Keratinocyte (primary cell): ENCODE measurements around the gene CAVIN1. TPM values are rescaled to one million over a fixed set of nuclear protein-coding genes. Genes with fewer than 3 reads are reported as not detected.

Experiments
- DNase-seq: peaks from one replicate; pipeline ENCODE4 v3.0.0-alpha.2; 2011; ENCODE audit warnings: low read depth, missing footprints, low spot score
- FAIRE-seq: peaks from 2 replicates; lab custom pipeline; 2011; peaks lifted over from hg19 to GRCh38; lab: Jason Lieb, UNC
- H2AFZ ChIP-seq: 2 replicates; pipeline ENCODE4 v1.6.0; 2012; ENCODE audit warnings: low read length, control low read depth, inconsistent platforms; ENCODE audit not compliant: control insufficient read depth
- H3K27ac ChIP-seq: 2 replicates; pipeline ENCODE4 v1.5.1; 2011; ENCODE audit warnings: low read length; ENCODE audit not compliant: control insufficient read depth, insufficient read depth
- H3K27me3 ChIP-seq: 3 replicates; pipeline ENCODE4 v1.6.0; 2011; ENCODE audit warnings: low read length; ENCODE audit not compliant: control insufficient read depth, insufficient read depth; ENCODE audit errors: extremely low read depth
- H3K36me3 ChIP-seq, 2 experiments: 2 replicates in 1 of 2; 3 replicates in 1 of 2; pipeline ENCODE4 v1.5.1; 2011; ENCODE audit warnings: low read length in 2 of 2, mild to moderate bottlenecking in 1 of 2; ENCODE audit not compliant: control insufficient read depth in 2 of 2, insufficient read depth in 2 of 2; ENCODE audit errors: extremely low read depth in 1 of 2
- H3K4me1 ChIP-seq: 3 replicates; pipeline ENCODE4 v1.5.1; 2011; ENCODE audit warnings: low read length; ENCODE audit not compliant: control insufficient read depth, insufficient read depth; ENCODE audit errors: extremely low read depth
- H3K4me2 ChIP-seq: 3 replicates; pipeline ENCODE4 v1.6.0; 2011; ENCODE audit warnings: low read depth, low read length; ENCODE audit not compliant: control insufficient read depth, insufficient read depth; ENCODE audit errors: extremely low read depth
- H3K4me3 ChIP-seq, 3 experiments: fragments of 200-600 bp in 1 of 3; sonication (generic) in 1 of 3; 2 replicates in 2 of 3; 3 replicates in 1 of 3; pipeline ENCODE4 v1.5.1; 2011 to 2016; ENCODE audit warnings: low read length in 3 of 3, mild to moderate bottlenecking in 3 of 3, control low read depth in 2 of 3, inconsistent platforms in 1 of 3, low read depth in 1 of 3, mixed read lengths in 1 of 3, mixed run types in 1 of 3, moderate library complexity in 1 of 3; ENCODE audit not compliant: control insufficient read depth in 2 of 3, insufficient read depth in 2 of 3; ENCODE audit errors: extremely low read depth in 1 of 3
- H3K79me2 ChIP-seq: 2 replicates; pipeline ENCODE4 v1.6.0; 2012; ENCODE audit warnings: low read length; ENCODE audit not compliant: control insufficient read depth, insufficient read depth
- H3K9ac ChIP-seq: 3 replicates; pipeline ENCODE4 v1.6.0; 2011; ENCODE audit warnings: low read length; ENCODE audit not compliant: control insufficient read depth, insufficient read depth; ENCODE audit errors: extremely low read depth
- H3K9me1 ChIP-seq: 3 replicates; pipeline ENCODE4 v1.6.0; 2011; ENCODE audit warnings: low read length; ENCODE audit not compliant: control insufficient read depth, insufficient read depth; ENCODE audit errors: extremely low read depth
- H3K9me3 ChIP-seq: 2 replicates; pipeline ENCODE4 v1.5.1; 2012; ENCODE audit warnings: low read depth, low read length; ENCODE audit not compliant: control insufficient read depth
- H4K20me1 ChIP-seq: 3 replicates; pipeline ENCODE4 v1.6.0; 2011; ENCODE audit warnings: low read length; ENCODE audit not compliant: control insufficient read depth, insufficient read depth; ENCODE audit errors: extremely low read depth
- CTCF ChIP-seq, 3 experiments: IDR thresholded peaks in 1 of 3; conservative IDR thresholded peaks in 1 of 3; optimal IDR thresholded peaks in 1 of 3; 2 replicates in 2 of 3; 3 replicates in 1 of 3; pipeline versions ENCODE3 to v1.5.1; 2011; ENCODE audit warnings: low read length in 3 of 3, mild to moderate bottlenecking in 3 of 3, moderate library complexity in 2 of 3, control low read depth in 1 of 3, inconsistent platforms in 1 of 3; ENCODE audit not compliant: insufficient read depth in 2 of 3; ENCODE audit errors: extremely low read depth in 1 of 3
- EZH2 ChIP-seq: IDR thresholded peaks from one replicate; pipeline ENCODE4 v1.6.1; 2012; ENCODE audit warnings: inconsistent platforms, mild to moderate bottlenecking, low read length, moderate library complexity
- dilution Hi-C: fragments of 300-500 bp; cut with MboI; formaldehyde crosslinking; loops from one replicate; pipeline ENCODE4 v1.7.0; 2020; ENCODE audit warnings: low sequenced_read_pairs; ENCODE audit not compliant: extremely low pct_ligation_motif_present
- polyA plus RNA-seq, 5 experiments: library from polyadenylated mRNA; depleted of rRNA in 3 of 5; stranded (reverse) in 3 of 5; stranded (forward) in 1 of 5; unstranded in 1 of 5; fragments of >200 nt; gene quantifications; 1 replicate in 1 of 5; 2 replicates in 3 of 5; 3 replicates in 1 of 5; pipeline versions ENCODE4 v1.2.1 to v1.2.3, GENCODE V29; 2011 to 2012; ENCODE audit warnings: missing spikeins in 2 of 5, low read depth in 1 of 5, low replicate concordance in 1 of 5

Gene CAVIN1
- polyA plus RNA-seq, 1 donor (not counting 4 experiments of a cell fraction or from before 2014, with no cell fraction given): 172 TPM

DNA sequence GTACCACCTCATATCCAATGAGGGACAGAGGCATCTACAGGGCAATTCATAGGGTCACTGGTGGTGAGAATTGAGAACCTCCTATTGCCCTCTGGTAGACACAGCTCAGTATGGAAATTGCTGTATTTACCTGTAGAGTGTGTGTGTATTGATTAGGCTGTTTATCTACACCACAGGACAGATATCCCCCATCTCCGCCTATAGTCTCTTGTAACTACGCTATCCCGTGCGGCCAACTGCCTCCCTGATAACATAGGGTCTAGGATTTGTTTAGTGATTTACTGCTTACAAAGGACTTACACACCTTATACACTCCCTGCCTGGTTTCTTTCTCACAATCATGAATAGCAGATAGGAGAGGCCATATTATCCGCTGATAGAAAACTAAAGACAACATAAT lies 33.2 kb downstream of the CAVIN1 start:
- H3K79me2 ChIP-seq: peaks cover 29% of the 10 kb centered on the region
- H3K9ac ChIP-seq: no peak overlapping the region
- H3K9me3 ChIP-seq: no peaks in the 10 kb centered on the region
- H3K9me1 ChIP-seq: no peaks in the 10 kb centered on the region
- H4K20me1 ChIP-seq: peaks cover 4% of the 10 kb centered on the region
- FAIRE-seq (no peak), DNase-seq (no peak)
- no peak overlapping the region for H3K4me2 ChIP-seq
- TF ChIP-seq CTCF (optimal IDR thresholded peaks at IDR 0.05 in 1 of 3, IDR thresholded peaks at IDR 0.05 in 1 of 3, conservative IDR thresholded peaks at IDR 0.05 in 1 of 3; ENCODE audit: extremely low read depth in 1 of 3, insufficient read depth in 2 of 3, low read length in 3 of 3) (no peak), EZH2 (no peak)
- peaks cover 15% of the 10 kb centered on the region for H3K4me1 ChIP-seq
- dilution Hi-C loops: no loop called here
- H2AFZ ChIP-seq: no peak overlapping the region
- H3K27me3 ChIP-seq: no peaks in the 10 kb centered on the region
- no peaks in the 10 kb centered on the region for H3K36me3 ChIP-seq
- H3K27ac ChIP-seq: no peak overlapping the region
- H3K4me3 ChIP-seq: no peak overlapping the region

DNA sequence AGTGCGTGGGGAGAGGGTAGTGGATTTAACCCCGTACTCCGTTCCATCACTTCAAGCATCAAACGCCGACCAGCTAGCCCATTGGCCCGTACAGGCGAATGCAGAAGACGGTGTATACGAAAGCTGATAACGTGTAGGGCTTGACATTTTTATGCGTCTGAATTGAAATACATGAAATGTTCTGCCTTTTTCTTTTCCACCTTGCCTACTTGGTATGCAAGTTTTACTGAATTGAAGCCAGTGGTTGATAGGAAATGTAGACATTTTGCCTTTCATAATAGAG lies 34.0 kb downstream of the CAVIN1 start:
- dilution Hi-C loops: no loop called here
- peak overlapping the region; percentile 29 to 80 (median 51) for H3K4me3 ChIP-seq
- H3K4me1 ChIP-seq: peaks cover 15% of the 10 kb centered on the region
- H3K9me3 ChIP-seq: no peaks in the 10 kb centered on the region
- TF ChIP-seq CTCF (optimal IDR thresholded peaks at IDR 0.05 in 1 of 3, IDR thresholded peaks at IDR 0.05 in 1 of 3, conservative IDR thresholded peaks at IDR 0.05 in 1 of 3; ENCODE audit: extremely low read depth in 1 of 3, insufficient read depth in 2 of 3, low read length in 3 of 3): no peak
- TF ChIP-seq EZH2: no peak
- peak overlapping the region; percentile 70 for H3K9ac ChIP-seq
- FAIRE-seq (no peak), DNase-seq (no peak)
- no peaks in the 10 kb centered on the region for H3K27me3 ChIP-seq
- H2AFZ ChIP-seq: peak overlapping the region; percentile 93
- H3K4me2 ChIP-seq: peak overlapping the region; percentile 97
- peak overlapping the region; percentile 85 for H3K27ac ChIP-seq
- H4K20me1 ChIP-seq: peaks cover 4% of the 10 kb centered on the region
- no peaks in the 10 kb centered on the region for H3K36me3 ChIP-seq
- H3K9me1 ChIP-seq: no peaks in the 10 kb centered on the region
- H3K79me2 ChIP-seq: peaks cover 37% of the 10 kb centered on the region
